ENCODE results near the gene SLC6A9.

The SLC6A9 gene

GRCh38 chr1:44037154-44037553 lies 5.9 kb upstream of the SLC6A9 start:
- H3K4me1 ChIP-seq (ENCODE audit: control insufficient read depth, insufficient read depth, low read length, poor library complexity, severe bottlenecking), result no peaks in the 10 kb centered on the region
- no peaks in the 10 kb centered on the region for H3K9me3 ChIP-seq (ENCODE audit: control insufficient read depth, low read length)
- no peak overlapping the region for H3K27ac ChIP-seq (ENCODE audit: insufficient read depth, low read length, poor library complexity, severe bottlenecking)
- H3K36me3 ChIP-seq (ENCODE audit: control insufficient read depth, insufficient read depth, low read length), result no peaks in the 10 kb centered on the region
- no peak for DNase-seq
- H3K4me3 ChIP-seq (ENCODE audit: insufficient read depth, low read depth, low read length, poor library complexity, severe bottlenecking), result no peak overlapping the region
- no peaks in the 10 kb centered on the region for H3K27me3 ChIP-seq (replicated peaks; ENCODE audit: control insufficient read depth, insufficient read depth, low read length, poor library complexity, severe bottlenecking)

DNA sequence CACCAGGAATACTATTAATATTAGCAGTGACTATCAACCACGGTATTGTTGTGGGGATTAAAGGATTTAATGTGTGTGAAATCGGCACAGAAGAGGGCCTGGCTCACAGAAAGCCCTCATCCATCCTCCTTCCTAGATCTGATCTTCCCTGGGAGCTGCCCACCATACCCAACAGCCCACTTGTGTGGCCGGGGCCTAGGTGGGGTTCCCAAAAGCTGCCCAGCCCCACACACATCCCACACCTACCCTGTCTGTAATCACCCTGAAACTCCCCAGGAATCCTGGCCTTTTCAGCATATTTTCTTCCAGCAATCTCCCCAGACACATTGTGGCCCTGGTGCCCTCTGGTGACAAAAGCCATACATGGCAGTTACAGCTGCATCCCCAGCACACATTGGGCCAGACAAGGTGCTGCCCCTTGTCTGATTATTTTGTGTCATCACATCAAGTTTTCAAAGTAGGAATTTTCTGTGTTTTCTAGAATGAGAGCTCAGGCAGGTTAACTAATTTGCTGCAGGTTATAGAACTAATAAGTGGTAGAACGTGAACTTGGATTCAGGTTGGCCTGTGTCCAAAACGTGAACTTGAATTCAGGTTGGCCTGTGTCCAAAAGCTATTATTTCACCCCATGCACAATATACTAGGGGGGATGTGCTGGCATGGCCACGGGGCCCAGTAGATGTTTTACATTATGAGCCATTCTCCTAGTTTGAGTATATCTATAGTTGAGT lies 5.3 kb upstream of the SLC6A9 start:
- Histone ChIP-seq H3K4me1 (ENCODE audit: control insufficient read depth, insufficient read depth, low read length, poor library complexity, severe bottlenecking) (peaks cover 1% of the 10 kb centered on the region), H3K9me3 (ENCODE audit: control insufficient read depth, low read length) (no peaks in the 10 kb centered on the region), H3K4me3 (ENCODE audit: insufficient read depth, low read depth, low read length, poor library complexity, severe bottlenecking) (no peak overlapping the region), H3K36me3 (ENCODE audit: control insufficient read depth, insufficient read depth, low read length) (no peaks in the 10 kb centered on the region), H3K27ac (ENCODE audit: insufficient read depth, low read length, poor library complexity, severe bottlenecking) (no peak overlapping the region), H3K27me3 (replicated peaks; ENCODE audit: control insufficient read depth, insufficient read depth, low read length, poor library complexity, severe bottlenecking) (no peaks in the 10 kb centered on the region)
- peak; percentile 28 to 45 (median 44) for DNase-seq

GRCh38 chr1:44035726-44036408 lies 4.6 kb upstream of the SLC6A9 start:
- no peaks in the 10 kb centered on the region for H3K27me3 ChIP-seq (replicated peaks; ENCODE audit: control insufficient read depth, insufficient read depth, low read length, poor library complexity, severe bottlenecking)
- DNase-seq, result no peak
- H3K9me3 ChIP-seq (ENCODE audit: control insufficient read depth, low read length), result no peaks in the 10 kb centered on the region
- H3K27ac ChIP-seq (ENCODE audit: insufficient read depth, low read length, poor library complexity, severe bottlenecking), result no peak overlapping the region
- H3K4me3 ChIP-seq (ENCODE audit: insufficient read depth, low read depth, low read length, poor library complexity, severe bottlenecking), result no peak overlapping the region
- peaks cover 7% of the 10 kb centered on the region for H3K4me1 ChIP-seq (ENCODE audit: control insufficient read depth, insufficient read depth, low read length, poor library complexity, severe bottlenecking)
- H3K36me3 ChIP-seq (ENCODE audit: control insufficient read depth, insufficient read depth, low read length), result no peaks in the 10 kb centered on the region

GRCh38 chr1:44034976-44035716 lies 3.9 kb upstream of the SLC6A9 start:
- Histone ChIP-seq H3K4me3 (ENCODE audit: insufficient read depth, low read depth, low read length, poor library complexity, severe bottlenecking) (no peak overlapping the region), H3K27me3 (replicated peaks; ENCODE audit: control insufficient read depth, insufficient read depth, low read length, poor library complexity, severe bottlenecking) (no peaks in the 10 kb centered on the region), H3K9me3 (ENCODE audit: control insufficient read depth, low read length) (no peaks in the 10 kb centered on the region), H3K36me3 (ENCODE audit: control insufficient read depth, insufficient read depth, low read length) (no peaks in the 10 kb centered on the region), H3K27ac (ENCODE audit: insufficient read depth, low read length, poor library complexity, severe bottlenecking) (no peak overlapping the region), H3K4me1 (ENCODE audit: control insufficient read depth, insufficient read depth, low read length, poor library complexity, severe bottlenecking) (peaks cover 7% of the 10 kb centered on the region)
- DNase-seq, result no peak

- Histone ChIP-seq H3K36me3 (ENCODE audit: control insufficient read depth, insufficient read depth, low read length) (no peaks in the 10 kb centered on the region), H3K27me3 (replicated peaks; ENCODE audit: control insufficient read depth, insufficient read depth, low read length, poor library complexity, severe bottlenecking) (no peaks in the 10 kb centered on the region), H3K27ac (ENCODE audit: insufficient read depth, low read length, poor library complexity, severe bottlenecking) (no peak overlapping the region), H3K4me1 (ENCODE audit: control insufficient read depth, insufficient read depth, low read length, poor library complexity, severe bottlenecking) (peaks cover 9% of the 10 kb centered on the region), H3K4me3 (ENCODE audit: insufficient read depth, low read depth, low read length, poor library complexity, severe bottlenecking) (no peak overlapping the region), H3K9me3 (ENCODE audit: control insufficient read depth, low read length) (no peaks in the 10 kb centered on the region)
- no peak for DNase-seq
Measured at GRCh38 chr1:44034423-44034822, 3.2 kb upstream of the SLC6A9 start.

DNA sequence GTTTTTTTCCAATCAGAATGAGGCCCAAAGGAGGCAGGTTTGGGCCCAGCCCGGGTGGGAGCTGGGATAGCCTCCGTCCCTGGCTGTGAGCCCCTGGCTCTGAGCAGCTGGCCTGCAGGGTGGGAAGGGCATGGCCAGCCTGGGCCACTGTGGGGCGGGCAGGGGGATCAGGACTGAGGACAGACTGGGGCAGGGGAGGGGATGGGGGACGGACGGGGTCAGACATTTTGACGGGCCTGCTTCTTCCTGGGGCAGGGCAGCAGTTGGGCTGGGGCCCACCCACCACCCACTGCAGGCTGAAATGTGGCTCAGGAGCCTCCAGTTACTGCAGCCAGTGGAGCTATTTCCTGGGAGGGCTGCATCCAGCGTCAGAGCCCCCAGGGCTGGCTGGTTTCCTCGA lies 2.5 kb upstream of the SLC6A9 start:
- no peak overlapping the region for H3K4me3 ChIP-seq (ENCODE audit: insufficient read depth, low read depth, low read length, poor library complexity, severe bottlenecking)
- no peaks in the 10 kb centered on the region for H3K27me3 ChIP-seq (replicated peaks; ENCODE audit: control insufficient read depth, insufficient read depth, low read length, poor library complexity, severe bottlenecking)
- H3K27ac ChIP-seq (ENCODE audit: insufficient read depth, low read length, poor library complexity, severe bottlenecking), result no peak overlapping the region
- H3K4me1 ChIP-seq (ENCODE audit: control insufficient read depth, insufficient read depth, low read length, poor library complexity, severe bottlenecking), result peaks cover 13% of the 10 kb centered on the region
- no peaks in the 10 kb centered on the region for H3K36me3 ChIP-seq (ENCODE audit: control insufficient read depth, insufficient read depth, low read length)
- H3K9me3 ChIP-seq (ENCODE audit: control insufficient read depth, low read length), result no peaks in the 10 kb centered on the region
- no peak for DNase-seq

DNA sequence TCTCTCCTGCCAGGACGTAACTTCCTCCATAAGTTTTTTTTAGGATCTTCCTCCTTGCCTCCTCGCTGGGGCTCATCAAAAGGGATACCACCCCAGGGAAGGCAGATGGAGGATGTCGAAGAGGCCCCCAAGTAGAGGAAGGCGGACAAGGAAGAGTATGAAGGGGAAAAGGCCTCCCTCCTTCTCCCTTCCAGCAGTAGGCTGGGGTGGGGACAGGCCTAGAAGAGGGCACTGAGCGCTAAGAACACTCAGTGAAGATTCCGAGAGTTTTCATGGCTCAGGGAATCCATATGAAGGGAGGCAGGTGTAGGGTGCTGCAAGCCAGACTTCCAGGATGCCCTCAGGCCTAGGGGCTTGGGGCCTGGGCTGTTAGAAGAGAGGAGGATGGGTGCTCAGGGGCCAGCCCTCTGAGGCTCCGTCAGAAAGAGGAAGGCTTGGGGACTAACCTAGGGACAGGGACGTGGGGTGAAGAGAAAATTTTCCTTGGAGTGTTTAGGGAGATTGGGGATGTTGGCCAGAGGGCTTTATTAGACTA lies 1.8 kb upstream of the SLC6A9 start:
- Histone ChIP-seq H3K9me3 (ENCODE audit: control insufficient read depth, low read length) (no peaks in the 10 kb centered on the region), H3K27me3 (replicated peaks; ENCODE audit: control insufficient read depth, insufficient read depth, low read length, poor library complexity, severe bottlenecking) (no peaks in the 10 kb centered on the region), H3K4me3 (ENCODE audit: insufficient read depth, low read depth, low read length, poor library complexity, severe bottlenecking) (no peak overlapping the region), H3K4me1 (ENCODE audit: control insufficient read depth, insufficient read depth, low read length, poor library complexity, severe bottlenecking) (peaks cover 13% of the 10 kb centered on the region), H3K36me3 (ENCODE audit: control insufficient read depth, insufficient read depth, low read length) (no peaks in the 10 kb centered on the region), H3K27ac (ENCODE audit: insufficient read depth, low read length, poor library complexity, severe bottlenecking) (no peak overlapping the region)
- no peak for DNase-seq

DNA sequence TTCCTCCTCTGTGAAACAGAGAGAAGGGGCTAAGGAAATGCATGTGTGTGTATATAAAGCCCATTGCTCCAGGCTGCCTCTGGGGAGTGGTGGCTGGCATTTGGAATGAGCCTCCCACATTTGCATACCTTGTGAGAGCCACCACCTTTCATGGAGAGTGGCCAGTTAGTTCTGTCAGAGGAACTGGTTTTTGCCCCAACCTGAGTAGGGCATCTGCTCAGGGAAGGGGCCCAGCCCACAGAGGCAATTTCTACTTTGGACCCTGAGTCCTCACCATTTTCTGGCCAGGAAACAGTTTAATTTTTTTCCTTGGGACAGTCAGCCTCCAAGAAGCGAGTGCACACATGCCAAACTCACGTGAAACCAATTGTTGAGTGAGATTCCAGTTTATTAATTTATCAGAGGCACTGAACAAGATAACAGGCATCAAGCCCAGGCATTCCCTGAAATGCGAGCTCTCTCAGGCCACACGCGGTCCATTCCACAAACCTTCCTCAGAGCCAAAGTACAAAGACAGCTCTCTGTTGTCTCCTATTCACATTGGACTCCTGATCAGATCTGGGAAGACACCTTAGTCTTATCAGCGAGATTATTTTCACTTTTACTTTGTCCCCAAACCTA lies 1.0 kb upstream of the SLC6A9 start:
- Histone ChIP-seq H3K4me1 (ENCODE audit: control insufficient read depth, insufficient read depth, low read length, poor library complexity, severe bottlenecking) (peaks cover 13% of the 10 kb centered on the region), H3K27me3 (replicated peaks; ENCODE audit: control insufficient read depth, insufficient read depth, low read length, poor library complexity, severe bottlenecking) (no peaks in the 10 kb centered on the region), H3K9me3 (ENCODE audit: control insufficient read depth, low read length) (no peaks in the 10 kb centered on the region), H3K36me3 (ENCODE audit: control insufficient read depth, insufficient read depth, low read length) (no peaks in the 10 kb centered on the region), H3K4me3 (ENCODE audit: insufficient read depth, low read depth, low read length, poor library complexity, severe bottlenecking) (no peak overlapping the region), H3K27ac (ENCODE audit: insufficient read depth, low read length, poor library complexity, severe bottlenecking) (no peak overlapping the region)
- DNase-seq, result no peak

GRCh38 chr1:44030605-44031251 lies 534 bp downstream of the SLC6A9 start:
- H3K4me1 ChIP-seq (ENCODE audit: control insufficient read depth, insufficient read depth, low read length, poor library complexity, severe bottlenecking), result peaks cover 13% of the 10 kb centered on the region
- peak; percentile 43 to 58 (median 54) for DNase-seq
- no peaks in the 10 kb centered on the region for H3K36me3 ChIP-seq (ENCODE audit: control insufficient read depth, insufficient read depth, low read length)
- H3K27ac ChIP-seq (ENCODE audit: insufficient read depth, low read length, poor library complexity, severe bottlenecking), result peak overlapping the region; percentile 85
- H3K4me3 ChIP-seq (ENCODE audit: insufficient read depth, low read depth, low read length, poor library complexity, severe bottlenecking), result peak overlapping the region; percentile 84
- H3K9me3 ChIP-seq (ENCODE audit: control insufficient read depth, low read length), result no peaks in the 10 kb centered on the region
- no peaks in the 10 kb centered on the region for H3K27me3 ChIP-seq (replicated peaks; ENCODE audit: control insufficient read depth, insufficient read depth, low read length, poor library complexity, severe bottlenecking)

Measured in effector memory CD4-positive, alpha-beta T cell (primary cell).